PC-3 (cell line): ENCODE data around the gene ENO3.

Experiments used
- EZH2 ChIP-seq: fragments of 300-600 bp; sonication (generic); IDR thresholded peaks from one replicate; pipeline ENCODE4 v1.6.1; 2017; ENCODE audit warnings: antibody characterized with exemption, mild to moderate bottlenecking, low read length; ENCODE audit not compliant: unreplicated experiment
- EZH2phosphoT487 ChIP-seq: fragments of 300-600 bp; sonication (generic); IDR thresholded peaks from 2 replicates; pipeline ENCODE4 v1.6.1; 2018; ENCODE audit warnings: mild to moderate bottlenecking, antibody characterized with exemption, low read length, borderline replicate concordance
- TF ChIP-seq, protein P1 (sequence below): fragments of 300-600 bp; sonication (generic); conservative IDR thresholded peaks from 2 replicates; pipeline ENCODE4 v1.5.1; 2017; ENCODE audit warnings: antibody characterized with exemption, low read depth, mild to moderate bottlenecking, low read length

- TF ChIP-seq, protein P1, sequence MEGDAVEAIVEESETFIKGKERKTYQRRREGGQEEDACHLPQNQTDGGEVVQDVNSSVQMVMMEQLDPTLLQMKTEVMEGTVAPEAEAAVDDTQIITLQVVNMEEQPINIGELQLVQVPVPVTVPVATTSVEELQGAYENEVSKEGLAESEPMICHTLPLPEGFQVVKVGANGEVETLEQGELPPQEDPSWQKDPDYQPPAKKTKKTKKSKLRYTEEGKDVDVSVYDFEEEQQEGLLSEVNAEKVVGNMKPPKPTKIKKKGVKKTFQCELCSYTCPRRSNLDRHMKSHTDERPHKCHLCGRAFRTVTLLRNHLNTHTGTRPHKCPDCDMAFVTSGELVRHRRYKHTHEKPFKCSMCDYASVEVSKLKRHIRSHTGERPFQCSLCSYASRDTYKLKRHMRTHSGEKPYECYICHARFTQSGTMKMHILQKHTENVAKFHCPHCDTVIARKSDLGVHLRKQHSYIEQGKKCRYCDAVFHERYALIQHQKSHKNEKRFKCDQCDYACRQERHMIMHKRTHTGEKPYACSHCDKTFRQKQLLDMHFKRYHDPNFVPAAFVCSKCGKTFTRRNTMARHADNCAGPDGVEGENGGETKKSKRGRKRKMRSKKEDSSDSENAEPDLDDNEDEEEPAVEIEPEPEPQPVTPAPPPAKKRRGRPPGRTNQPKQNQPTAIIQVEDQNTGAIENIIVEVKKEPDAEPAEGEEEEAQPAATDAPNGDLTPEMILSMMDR = no peak
- TF ChIP-seq EZH2 (no peak), EZH2phosphoT487 (no peak)
Observed at GRCh38 chr17:4974115-4974670, 23.3 kb downstream of the ENO3 start.
